Mammary epithelial cell (primary cell): ENCODE data around the gene ORAI2.
"Not testable (repeated sequence)": the region's sequence is repeated elsewhere in the genome, so short reads cannot be mapped to it uniquely, and the experiment has no call there.

ENCODE experiments used
- EZH2 ChIP-seq: IDR thresholded peaks from 2 replicates; pipeline ENCODE4 v1.6.1; 2012; ENCODE audit warnings: low read length, inconsistent platforms, borderline replicate concordance
- TF ChIP-seq, protein P1 (sequence below), 2 donors: IDR thresholded peaks in 1 of 2; conservative IDR thresholded peaks in 1 of 2; 2 replicates each; pipeline ENCODE4 v1.5.1; 2011 to 2012; ENCODE audit warnings: inconsistent platforms in 2 of 2, low read length in 2 of 2, mild to moderate bottlenecking in 2 of 2, control low read depth in 1 of 2, low read depth in 1 of 2; ENCODE audit not compliant: insufficient read depth in 1 of 2; ENCODE audit errors: extremely low read depth in 1 of 2

GRCh38 chr7:102404862-102405188, 28.6 kb upstream of the ORAI2 start:
- TF ChIP-seq, protein P1, sequence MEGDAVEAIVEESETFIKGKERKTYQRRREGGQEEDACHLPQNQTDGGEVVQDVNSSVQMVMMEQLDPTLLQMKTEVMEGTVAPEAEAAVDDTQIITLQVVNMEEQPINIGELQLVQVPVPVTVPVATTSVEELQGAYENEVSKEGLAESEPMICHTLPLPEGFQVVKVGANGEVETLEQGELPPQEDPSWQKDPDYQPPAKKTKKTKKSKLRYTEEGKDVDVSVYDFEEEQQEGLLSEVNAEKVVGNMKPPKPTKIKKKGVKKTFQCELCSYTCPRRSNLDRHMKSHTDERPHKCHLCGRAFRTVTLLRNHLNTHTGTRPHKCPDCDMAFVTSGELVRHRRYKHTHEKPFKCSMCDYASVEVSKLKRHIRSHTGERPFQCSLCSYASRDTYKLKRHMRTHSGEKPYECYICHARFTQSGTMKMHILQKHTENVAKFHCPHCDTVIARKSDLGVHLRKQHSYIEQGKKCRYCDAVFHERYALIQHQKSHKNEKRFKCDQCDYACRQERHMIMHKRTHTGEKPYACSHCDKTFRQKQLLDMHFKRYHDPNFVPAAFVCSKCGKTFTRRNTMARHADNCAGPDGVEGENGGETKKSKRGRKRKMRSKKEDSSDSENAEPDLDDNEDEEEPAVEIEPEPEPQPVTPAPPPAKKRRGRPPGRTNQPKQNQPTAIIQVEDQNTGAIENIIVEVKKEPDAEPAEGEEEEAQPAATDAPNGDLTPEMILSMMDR (conservative IDR thresholded peaks at IDR 0.05 in 1 of 2, IDR thresholded peaks at IDR 0.05 in 1 of 2; ENCODE audit: extremely low read depth in 1 of 2, insufficient read depth in 1 of 2, low read depth in 1 of 2, low read length in 2 of 2) = not testable (repeated sequence)
- not testable (repeated sequence) for TF ChIP-seq EZH2
